Upper lobe of left lung (tissue), 6 donors: Measurements from ENCODE around the gene CNTNAP2. TPM values are rescaled to one million over a fixed set of nuclear protein-coding genes. Genes with fewer than 3 reads are reported as not detected.

Experiments
- ATAC-seq, 2 donors: fragments of 200-7000 bp; cut with Tn5 transposase; one replicate each; pipeline ENCODE4 v1.9.1; 2022; ENCODE audit warnings: mild to moderate bottlenecking in 2 of 2, moderate library complexity in 2 of 2; ENCODE audit not compliant: low FRiP score in 2 of 2
- DNase-seq, 2 donors: peaks; one replicate each; pipeline ENCODE4 v3.0.0-alpha.2; 2019 to 2020
- H3K27ac ChIP-seq, 4 donors: fragments of 200-600 bp; sonication (generic); one replicate each; pipeline ENCODE4 v1.5.1; 2016 to 2019
- H3K27me3 ChIP-seq, 4 donors: fragments of 200-600 bp; sonication (generic); one replicate each; pipeline ENCODE4 v1.5.1; 2017 to 2019
- H3K36me3 ChIP-seq, 4 donors: fragments of 200-600 bp; sonication (generic); one replicate each; pipeline ENCODE4 v1.5.1; 2016 to 2019
- H3K4me1 ChIP-seq, 4 donors: fragments of 200-600 bp; sonication (generic); one replicate each; pipeline ENCODE4 v1.5.1; 2018 to 2019
- H3K4me3 ChIP-seq, 4 donors: fragments of 200-600 bp; sonication (generic); one replicate each; pipeline ENCODE4 v1.5.1; 2017 to 2019; ENCODE audit warnings: mild to moderate bottlenecking in 2 of 4, moderate library complexity in 1 of 4
- H3K9me3 ChIP-seq, 4 donors: fragments of 200-600 bp; sonication (generic); one replicate each; pipeline ENCODE4 v1.5.1; 2018 to 2019
- EP300 ChIP-seq, 4 donors: sonication (generic); formaldehyde crosslinking; IDR thresholded peaks; one replicate each; pipeline ENCODE4 v1.5.1; 2017; ENCODE audit warnings: antibody characterized with exemption in 4 of 4, control low read depth in 2 of 4
- POLR2A ChIP-seq, 4 donors: fragments of 450-650 bp; IDR thresholded peaks; one replicate each; pipeline ENCODE4 v1.5.1; 2016 to 2017; ENCODE audit warnings: antibody characterized with exemption in 4 of 4, mild to moderate bottlenecking in 2 of 4
- POLR2AphosphoS5 ChIP-seq, 2 donors: sonication (generic); formaldehyde crosslinking; IDR thresholded peaks; one replicate each; pipeline ENCODE4 v1.5.1; 2017; ENCODE audit warnings: antibody characterized with exemption in 2 of 2
- WGBS, 2 donors: methylation state at CpG; one replicate each; pipeline ENCODE4 v1.1.5; 2017 to 2018; 5-methylcytosine and 5-hydroxymethylcytosine counted together
- total RNA-seq, 6 donors: library from RNA; depleted of rRNA in 4 of 6; stranded (reverse); fragments of >200 nt in 4 of 6; gene quantifications; one replicate each; pipeline versions ENCODE4 v1.1.0 to v1.2.1, GENCODE V29; 2016 to 2021
- TF ChIP-seq, protein P1 (sequence below), 6 experiments: fragments of 450-650 bp in 4 of 6; fragments of 200-600 bp in 2 of 6; sonication (generic) in 2 of 6; IDR thresholded peaks; one replicate each; pipeline ENCODE4 v1.5.1; 2016 to 2019; ENCODE audit warnings: antibody characterized with exemption in 6 of 6
- donor health status: DM: no; HTN: no; CAD: no; lungs with moderate emphysema.
- donor health status: DM: no; HTN: yes; CAD: no; lungs with severe emphysema.

CNTNAP2 gene
- total RNA-seq, 6 donors from 2014 or later: 0.06 to 1.0 (median 0.37) TPM

DNA sequence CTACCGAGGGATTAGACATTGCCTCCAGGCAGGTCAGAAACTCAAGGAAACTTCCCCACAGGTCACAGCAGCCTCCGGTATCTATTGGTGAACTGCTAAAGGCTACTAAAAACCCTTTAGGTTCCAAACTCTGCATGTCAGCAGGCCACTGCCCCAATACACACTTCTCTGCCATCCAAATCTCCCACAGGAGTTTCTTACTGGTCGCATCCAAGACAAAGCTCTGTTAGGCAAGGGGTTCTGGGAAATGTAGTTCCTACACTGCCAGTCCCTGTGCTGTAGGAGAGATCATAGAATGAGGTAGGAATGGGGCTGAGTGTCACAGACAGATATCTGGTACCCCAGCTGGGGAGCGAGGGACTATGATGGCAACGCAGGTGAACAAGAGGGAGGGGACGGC is 1717.0 kb downstream of the CNTNAP2 start:
- H3K27me3 ChIP-seq: no peaks in the 10 kb centered on the region
- 78 to 81% methylated on average over 6 of the region's 6 CpGs for WGBS, 2 donors
- no peaks in the 10 kb centered on the region for H3K36me3 ChIP-seq
- no peak for ATAC-seq
- peaks cover 0 to 7% (median 1%) of the 10 kb centered on the region in 4 donors for H3K9me3 ChIP-seq
- H3K4me3 ChIP-seq: no peak overlapping the region
- H3K27ac ChIP-seq: no peak overlapping the region
- no peaks in the 10 kb centered on the region for H3K4me1 ChIP-seq
- DNase-seq: no peak
- TF ChIP-seq POLR2AphosphoS5 (IDR thresholded peaks at IDR 0.05): no peak
- TF ChIP-seq EP300 (IDR thresholded peaks at IDR 0.05): no peak
- TF ChIP-seq, protein P1, sequence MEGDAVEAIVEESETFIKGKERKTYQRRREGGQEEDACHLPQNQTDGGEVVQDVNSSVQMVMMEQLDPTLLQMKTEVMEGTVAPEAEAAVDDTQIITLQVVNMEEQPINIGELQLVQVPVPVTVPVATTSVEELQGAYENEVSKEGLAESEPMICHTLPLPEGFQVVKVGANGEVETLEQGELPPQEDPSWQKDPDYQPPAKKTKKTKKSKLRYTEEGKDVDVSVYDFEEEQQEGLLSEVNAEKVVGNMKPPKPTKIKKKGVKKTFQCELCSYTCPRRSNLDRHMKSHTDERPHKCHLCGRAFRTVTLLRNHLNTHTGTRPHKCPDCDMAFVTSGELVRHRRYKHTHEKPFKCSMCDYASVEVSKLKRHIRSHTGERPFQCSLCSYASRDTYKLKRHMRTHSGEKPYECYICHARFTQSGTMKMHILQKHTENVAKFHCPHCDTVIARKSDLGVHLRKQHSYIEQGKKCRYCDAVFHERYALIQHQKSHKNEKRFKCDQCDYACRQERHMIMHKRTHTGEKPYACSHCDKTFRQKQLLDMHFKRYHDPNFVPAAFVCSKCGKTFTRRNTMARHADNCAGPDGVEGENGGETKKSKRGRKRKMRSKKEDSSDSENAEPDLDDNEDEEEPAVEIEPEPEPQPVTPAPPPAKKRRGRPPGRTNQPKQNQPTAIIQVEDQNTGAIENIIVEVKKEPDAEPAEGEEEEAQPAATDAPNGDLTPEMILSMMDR (IDR thresholded peaks at IDR 0.05): no peak

DNA sequence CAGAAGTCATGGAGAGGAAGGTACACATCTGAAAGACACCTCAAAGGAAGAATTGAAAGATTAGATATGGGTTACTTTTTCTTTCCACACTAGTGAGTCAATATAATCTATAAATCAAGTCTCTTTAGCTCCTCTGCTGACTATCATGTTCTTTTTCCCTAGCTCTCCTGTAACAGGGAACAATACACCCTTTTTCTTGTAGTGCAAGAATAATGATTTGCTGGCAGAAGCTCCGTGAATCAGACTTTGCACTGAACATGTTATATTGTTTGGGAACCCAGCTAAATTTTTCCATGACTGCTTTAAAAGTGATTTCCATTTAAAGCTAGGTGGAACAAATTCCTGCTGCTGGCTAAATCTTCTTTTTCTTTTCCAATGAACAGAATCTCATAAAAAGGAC is 1717.4 kb downstream of the CNTNAP2 start:
- no peak overlapping the region for H3K4me3 ChIP-seq
- no peak overlapping the region for H3K27ac ChIP-seq
- WGBS, 2 donors: 71% methylated on average over 1 of the region's 1 CpG
- H3K27me3 ChIP-seq: no peaks in the 10 kb centered on the region
- no peaks in the 10 kb centered on the region for H3K4me1 ChIP-seq
- no peak for DNase-seq
- TF ChIP-seq POLR2A (IDR thresholded peaks at IDR 0.05): no peak
- no peak for TF ChIP-seq POLR2AphosphoS5 (IDR thresholded peaks at IDR 0.05)
- no peak for TF ChIP-seq EP300 (IDR thresholded peaks at IDR 0.05)
- TF ChIP-seq, protein P1 (IDR thresholded peaks at IDR 0.05): no peak
- no peaks in the 10 kb centered on the region for H3K36me3 ChIP-seq
- no peak for ATAC-seq
- H3K9me3 ChIP-seq: peaks cover 0 to 7% (median 1%) of the 10 kb centered on the region in 4 donors

DNA sequence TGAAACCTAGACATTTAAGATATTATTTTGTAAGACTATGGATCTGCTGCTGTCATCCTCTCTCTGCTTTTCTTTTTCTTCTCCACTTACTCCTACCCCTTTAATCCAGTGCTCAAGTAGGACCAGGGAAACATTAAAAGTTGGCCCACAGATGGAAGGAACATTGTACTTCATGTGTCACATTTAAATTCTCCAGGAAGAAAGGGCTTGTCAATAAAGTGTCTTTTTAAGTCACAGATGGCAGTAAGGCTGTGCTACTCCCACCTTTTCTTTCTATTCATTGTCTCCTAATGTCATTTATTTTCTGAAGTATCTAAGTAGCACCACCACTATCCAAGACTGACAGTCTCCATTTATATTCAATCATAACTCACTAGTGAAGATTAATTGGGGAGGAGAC is 1736.2 kb downstream of the CNTNAP2 start:
- Histone ChIP-seq H3K27ac (no peak overlapping the region), H3K4me1 (no peaks in the 10 kb centered on the region), H3K36me3 (no peaks in the 10 kb centered on the region), H3K27me3 (no peaks in the 10 kb centered on the region), H3K9me3 (no peaks in the 10 kb centered on the region), H3K4me3 (no peak overlapping the region)
- ATAC-seq: no peak
- TF ChIP-seq, protein P1 (IDR thresholded peaks at IDR 0.05): no peak
- no peak for TF ChIP-seq POLR2AphosphoS5 (IDR thresholded peaks at IDR 0.05)
- TF ChIP-seq POLR2A (IDR thresholded peaks at IDR 0.05): no peak
- TF ChIP-seq EP300 (IDR thresholded peaks at IDR 0.05): no peak
- DNase-seq: no peak

DNA sequence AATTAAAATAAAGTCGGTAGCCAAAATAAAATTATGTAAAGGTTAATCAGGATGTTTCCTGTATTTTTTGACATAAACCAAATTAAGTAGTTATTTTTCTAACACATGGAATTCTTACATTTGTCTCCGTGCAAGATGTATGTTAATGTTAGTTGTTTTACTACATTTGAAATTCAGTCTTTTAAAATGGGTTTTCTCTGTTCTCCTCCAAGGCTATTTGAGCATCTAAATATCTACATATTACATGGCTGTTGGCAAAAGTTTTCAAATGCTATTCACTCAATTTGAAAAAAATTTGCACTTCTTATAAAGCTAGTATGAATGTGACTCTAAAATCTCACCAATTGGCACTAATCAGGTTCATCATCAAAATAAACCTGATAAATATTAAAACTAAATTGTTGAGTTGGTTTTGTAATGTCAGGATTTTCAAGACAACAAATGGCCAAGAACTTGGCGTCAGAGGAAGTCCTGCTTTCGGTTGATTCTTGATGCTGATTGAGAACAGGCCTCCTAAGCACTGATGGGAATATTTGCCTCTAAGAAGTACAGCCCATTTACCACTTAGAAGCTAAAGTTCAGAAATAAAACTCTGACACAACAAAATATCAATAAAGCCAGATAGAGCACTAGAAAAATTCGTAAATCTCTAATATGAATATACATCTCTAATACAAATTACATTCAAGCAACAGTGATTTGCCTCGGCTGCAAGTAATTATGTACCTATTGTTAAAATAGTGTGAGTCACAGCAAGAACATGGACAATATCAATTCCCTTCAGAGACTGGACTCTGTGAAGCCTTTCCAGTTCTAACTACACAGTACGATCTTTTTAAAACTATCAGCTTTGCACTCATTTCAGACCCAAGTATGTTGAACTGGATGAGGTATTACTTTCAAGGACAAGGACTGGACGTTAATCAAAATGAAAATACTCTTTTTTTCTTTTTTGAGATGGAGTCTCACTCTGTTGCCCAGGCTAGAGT is 1740.8 kb downstream of the CNTNAP2 start:
- no peaks in the 10 kb centered on the region for H3K36me3 ChIP-seq
- no peak for TF ChIP-seq POLR2A (IDR thresholded peaks at IDR 0.05)
- TF ChIP-seq POLR2AphosphoS5 (IDR thresholded peaks at IDR 0.05): no peak
- TF ChIP-seq, protein P1 (IDR thresholded peaks at IDR 0.05): no peak
- TF ChIP-seq EP300 (IDR thresholded peaks at IDR 0.05): no peak

More for the DNA sequence above, 1740.8 kb downstream of the CNTNAP2 start:
- Histone ChIP-seq H3K4me1 (no peaks in the 10 kb centered on the region), H3K27ac (no peak overlapping the region), H3K27me3 (no peaks in the 10 kb centered on the region), H3K9me3 (no peaks in the 10 kb centered on the region), H3K4me3 (no peak overlapping the region)
- no peak for DNase-seq
- WGBS, 2 donors: 81 to 83% methylated on average over 8 of the region's 8 CpGs
- no peak for ATAC-seq
